Smooth muscle cell (in vitro differentiated cells): ENCODE data around the gene DDX47. TPM values are rescaled to one million over a fixed set of nuclear protein-coding genes. Genes with fewer than 3 reads are reported as not detected.

ENCODE experiments used
- DNase-seq: peaks from one replicate; lab custom pipeline; 2025; ENCODE audit not compliant: unreplicated experiment; lab: John Stamatoyannopoulos, UW
- H2AFZ ChIP-seq: fragments of 200-600 bp; sonication (generic); 2 replicates; pipeline ENCODE4 v1.6.0; 2016; ENCODE audit warnings: antibody characterized with exemption, low read depth, mild to moderate bottlenecking
- H3F3A ChIP-seq: fragments of 200-600 bp; sonication (generic); 2 replicates; pipeline ENCODE4 v1.6.0; 2017; ENCODE audit warnings: antibody characterized with exemption, low read depth
- H3K27ac ChIP-seq: fragments of 200-600 bp; sonication (generic); 2 replicates; pipeline ENCODE4 v1.5.1; 2016; ENCODE audit warnings: low read depth, mild to moderate bottlenecking
- H3K27me3 ChIP-seq: fragments of 200-600 bp; sonication (generic); 2 replicates; pipeline ENCODE4 v1.6.1; 2016; ENCODE audit warnings: low read depth, mild to moderate bottlenecking
- H3K36me3 ChIP-seq: fragments of 200-600 bp; sonication (generic); 2 replicates; pipeline ENCODE4 v1.5.1; 2016; ENCODE audit warnings: low read depth
- H3K4me1 ChIP-seq: fragments of 200-600 bp; sonication (generic); 2 replicates; pipeline ENCODE4 v1.5.1; 2016; ENCODE audit warnings: low read depth
- H3K4me2 ChIP-seq: fragments of 200-600 bp; sonication (generic); 2 replicates; pipeline ENCODE4 v1.6.0; 2016; ENCODE audit warnings: mild to moderate bottlenecking
- H3K4me3 ChIP-seq: fragments of 200-600 bp; sonication (generic); 2 replicates; pipeline ENCODE4 v1.5.1; 2016; ENCODE audit warnings: mild to moderate bottlenecking
- H3K79me2 ChIP-seq: fragments of 200-600 bp; sonication (generic); 2 replicates; pipeline ENCODE4 v1.6.0; 2016; ENCODE audit warnings: low read depth, mild to moderate bottlenecking
- H3K9ac ChIP-seq: fragments of 200-600 bp; sonication (generic); 2 replicates; pipeline ENCODE4 v1.6.0; 2016; ENCODE audit warnings: low read depth
- H3K9me3 ChIP-seq: fragments of 200-600 bp; sonication (generic); replicated peaks from 2 replicates; pipeline ENCODE4 v1.5.1; 2016; ENCODE audit warnings: low read depth
- H4K20me1 ChIP-seq: fragments of 200-600 bp; sonication (generic); 2 replicates; pipeline ENCODE4 v1.6.0; 2016; ENCODE audit warnings: low read depth
- WGBS: methylation state at CpG from one replicate; pipeline ENCODE4 v1.1.7; 2016; ENCODE audit warnings: low lambda C conversion rate; 5-methylcytosine and 5-hydroxymethylcytosine counted together
- polyA plus RNA-seq: library from polyadenylated mRNA; unstranded; fragments of >200 nt; fragmentation: Nextera tagmentation; extraction: Ambion mirVana; gene quantifications from 2 replicates; pipeline ENCODE4 v1.2.1, GENCODE V29; 2016
- total RNA-seq: library from RNA; depleted of rRNA; stranded (reverse); fragments of >200 nt; gene quantifications from 2 replicates; pipeline ENCODE4 v1.2.3, GENCODE V29; 2014
- TF ChIP-seq, protein P1 (sequence below): fragments of 200-600 bp; sonication (generic); IDR thresholded peaks from 2 replicates; pipeline ENCODE4 v1.5.1; 2017; ENCODE audit warnings: borderline replicate concordance, mild to moderate bottlenecking, antibody characterized with exemption; ENCODE audit not compliant: insufficient read depth, poor library complexity, severe bottlenecking

Gene DDX47
- total and polyA plus RNA-seq, 2 experiments from 2014 or later, result 61.8 to 95.6 TPM

- H3K4me3 ChIP-seq, result no peak overlapping the region
- no peaks in the 10 kb centered on the region for H3K9me3 ChIP-seq
- peaks cover 8% of the 10 kb centered on the region for H3F3A ChIP-seq
- H3K4me2 ChIP-seq, result no peak overlapping the region
- H2AFZ ChIP-seq, result no peak overlapping the region
- DNase-seq, result no peak
- peaks cover 5% of the 10 kb centered on the region for H3K4me1 ChIP-seq
- peaks cover 14% of the 10 kb centered on the region for H3K79me2 ChIP-seq
- H3K27ac ChIP-seq, result peak overlapping the region; percentile 50
- H4K20me1 ChIP-seq, result peaks cover 22% of the 10 kb centered on the region
- 43% methylated on average over 2 of the region's 2 CpGs for WGBS
- no peaks in the 10 kb centered on the region for H3K27me3 ChIP-seq
- no peak overlapping the region for H3K9ac ChIP-seq
- TF ChIP-seq, protein P1, sequence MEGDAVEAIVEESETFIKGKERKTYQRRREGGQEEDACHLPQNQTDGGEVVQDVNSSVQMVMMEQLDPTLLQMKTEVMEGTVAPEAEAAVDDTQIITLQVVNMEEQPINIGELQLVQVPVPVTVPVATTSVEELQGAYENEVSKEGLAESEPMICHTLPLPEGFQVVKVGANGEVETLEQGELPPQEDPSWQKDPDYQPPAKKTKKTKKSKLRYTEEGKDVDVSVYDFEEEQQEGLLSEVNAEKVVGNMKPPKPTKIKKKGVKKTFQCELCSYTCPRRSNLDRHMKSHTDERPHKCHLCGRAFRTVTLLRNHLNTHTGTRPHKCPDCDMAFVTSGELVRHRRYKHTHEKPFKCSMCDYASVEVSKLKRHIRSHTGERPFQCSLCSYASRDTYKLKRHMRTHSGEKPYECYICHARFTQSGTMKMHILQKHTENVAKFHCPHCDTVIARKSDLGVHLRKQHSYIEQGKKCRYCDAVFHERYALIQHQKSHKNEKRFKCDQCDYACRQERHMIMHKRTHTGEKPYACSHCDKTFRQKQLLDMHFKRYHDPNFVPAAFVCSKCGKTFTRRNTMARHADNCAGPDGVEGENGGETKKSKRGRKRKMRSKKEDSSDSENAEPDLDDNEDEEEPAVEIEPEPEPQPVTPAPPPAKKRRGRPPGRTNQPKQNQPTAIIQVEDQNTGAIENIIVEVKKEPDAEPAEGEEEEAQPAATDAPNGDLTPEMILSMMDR, result no peak
- peaks cover 37% of the 10 kb centered on the region for H3K36me3 ChIP-seq
Observed at GRCh38 chr12:12823300-12823699, 10.2 kb downstream of the DDX47 start.

DNA sequence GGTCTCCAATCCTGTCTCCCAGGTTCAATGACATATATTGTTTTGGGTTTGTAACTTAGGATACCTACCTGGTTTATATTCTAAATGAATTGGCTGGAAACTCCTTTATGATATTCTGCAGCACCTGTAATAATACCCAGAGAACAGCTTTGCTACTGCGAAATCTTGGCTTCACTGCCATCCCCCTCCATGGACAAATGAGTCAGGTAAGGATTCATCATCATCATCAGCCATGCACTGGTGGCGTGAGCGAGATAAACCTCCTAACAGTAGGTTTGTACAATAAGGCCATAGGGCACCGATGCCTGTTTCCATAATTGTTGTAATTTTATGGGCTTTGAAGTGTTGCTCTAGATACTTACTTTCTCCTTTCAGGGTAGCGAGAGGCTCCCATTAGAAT lies 10.7 kb downstream of the DDX47 start:
- Histone ChIP-seq H4K20me1 (peaks cover 22% of the 10 kb centered on the region), H3K9ac (no peak overlapping the region), H3K27me3 (no peaks in the 10 kb centered on the region), H3K27ac (peak overlapping the region; percentile 50), H2AFZ (no peak overlapping the region), H3K36me3 (peaks cover 40% of the 10 kb centered on the region), H3K79me2 (peaks cover 14% of the 10 kb centered on the region), H3K9me3 (no peaks in the 10 kb centered on the region), H3K4me2 (no peak overlapping the region), H3K4me3 (no peak overlapping the region), H3F3A (peaks cover 8% of the 10 kb centered on the region), H3K4me1 (peaks cover 5% of the 10 kb centered on the region)
- no peak for DNase-seq
- TF ChIP-seq, protein P1, result no peak
- WGBS, result 86% methylated on average over 5 of the region's 5 CpGs

DNA sequence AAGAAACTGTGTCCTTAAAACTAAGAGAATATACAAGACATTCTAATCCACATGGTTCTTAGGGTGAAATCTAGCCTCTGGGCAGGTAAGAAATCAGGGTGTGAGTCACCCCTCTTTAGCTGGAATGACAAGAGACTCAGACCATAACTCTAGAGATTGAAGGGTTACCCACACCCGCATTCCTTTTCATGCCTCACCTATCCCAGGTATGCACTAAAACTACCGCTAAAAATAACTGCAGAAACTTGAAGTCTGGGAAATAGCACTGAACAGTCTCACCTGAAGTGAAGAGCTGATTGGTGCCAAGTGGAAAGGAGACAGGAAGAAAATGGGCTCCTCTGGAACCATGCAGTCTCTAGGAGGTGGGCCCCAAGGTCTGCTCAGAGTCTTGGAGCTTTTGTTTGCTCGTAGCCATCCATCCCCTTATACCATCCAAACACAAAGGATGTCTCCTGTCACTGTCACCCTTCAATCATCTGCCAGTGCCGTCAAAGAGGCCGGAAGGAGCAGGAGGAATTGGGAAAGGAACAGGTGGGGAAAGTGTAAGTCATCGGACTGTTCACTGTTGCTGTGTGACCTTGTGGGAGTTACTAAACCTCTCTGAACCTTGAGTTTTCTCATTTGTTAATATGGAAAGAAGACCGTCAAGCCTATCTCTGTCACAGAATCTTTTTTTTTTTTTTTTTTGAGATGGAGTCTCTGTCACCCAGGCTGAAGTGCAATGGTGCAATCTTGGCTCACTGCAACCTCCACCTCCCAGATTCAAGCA lies 22.4 kb downstream of the DDX47 start:
- no peak overlapping the region for H3K4me3 ChIP-seq
- TF ChIP-seq, protein P1, result no peak
- H3K4me1 ChIP-seq, result no peaks in the 10 kb centered on the region
- no peak for DNase-seq
- no peaks in the 10 kb centered on the region for H4K20me1 ChIP-seq
- H3K9me3 ChIP-seq, result no peaks in the 10 kb centered on the region
- H3K27ac ChIP-seq, result peak overlapping the region; percentile 86
- H3F3A ChIP-seq, result peaks cover 12% of the 10 kb centered on the region
- no peaks in the 10 kb centered on the region for H3K79me2 ChIP-seq
- H3K36me3 ChIP-seq, result no peaks in the 10 kb centered on the region
- no peak overlapping the region for H2AFZ ChIP-seq
- WGBS, result 79% methylated on average over 7 of the region's 7 CpGs
- H3K9ac ChIP-seq, result no peak overlapping the region
- no peaks in the 10 kb centered on the region for H3K27me3 ChIP-seq
- H3K4me2 ChIP-seq, result no peak overlapping the region

DNA sequence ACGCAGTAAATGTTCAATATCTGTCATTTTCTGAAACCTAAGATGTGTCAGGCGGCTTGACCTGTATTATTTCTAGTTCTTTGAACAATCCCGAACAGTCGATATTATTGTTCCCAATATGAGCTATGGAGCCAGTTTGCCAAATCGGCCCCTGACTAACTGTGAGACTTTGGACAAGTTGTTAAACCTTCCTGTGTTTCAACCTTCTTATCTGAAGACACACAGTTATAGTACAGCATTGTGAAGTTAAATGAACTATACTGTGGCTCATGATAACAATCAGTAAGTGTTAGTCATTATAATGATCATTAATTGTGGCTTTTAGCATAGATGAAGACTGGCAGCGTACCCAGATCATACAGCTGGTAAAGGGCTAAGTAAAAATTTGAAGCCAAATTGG lies 23.4 kb downstream of the DDX47 start:
- Histone ChIP-seq H3K4me2 (no peak overlapping the region), H3K27ac (peak overlapping the region; percentile 86), H3F3A (peaks cover 12% of the 10 kb centered on the region), H3K4me3 (no peak overlapping the region), H3K4me1 (no peaks in the 10 kb centered on the region), H3K36me3 (no peaks in the 10 kb centered on the region), H2AFZ (no peak overlapping the region), H3K79me2 (no peaks in the 10 kb centered on the region), H3K9me3 (no peaks in the 10 kb centered on the region), H3K9ac (no peak overlapping the region), H4K20me1 (no peaks in the 10 kb centered on the region), H3K27me3 (no peaks in the 10 kb centered on the region)
- DNase-seq, result no peak
- WGBS, result 87% methylated on average over 6 of the region's 6 CpGs
- TF ChIP-seq, protein P1, result no peak
